GM21526 (cell line): ENCODE measurements around the gene TMCO4.

Experiments used
- ATAC-seq: cut with Tn5 transposase; IDR thresholded peaks from one replicate; pipeline ENCODE4 v1.9.1; 2021; ENCODE audit warnings: moderate library complexity; ENCODE audit not compliant: unreplicated experiment, low FRiP score

Gene TMCO4

DNA sequence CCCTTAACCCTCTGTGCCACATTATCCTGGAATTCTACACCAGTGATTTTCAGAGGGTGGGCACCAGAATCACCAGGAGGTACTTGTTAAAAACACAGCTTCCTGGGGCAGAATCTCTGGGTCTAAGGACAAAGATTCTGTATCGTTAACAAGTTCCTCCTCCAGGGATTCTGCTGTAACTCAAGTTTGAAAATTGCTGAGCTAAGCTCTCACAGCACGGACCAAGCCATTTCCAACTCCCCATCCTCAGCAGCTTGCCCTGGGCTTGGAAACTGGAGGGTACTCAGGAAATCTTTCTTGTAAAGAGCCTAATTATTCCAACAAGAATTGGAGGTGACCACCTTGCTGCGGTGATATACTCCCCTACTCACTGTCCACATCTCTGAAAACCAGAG lies 48.8 kb downstream of the TMCO4 start:
- no peak for ATAC-seq

DNA sequence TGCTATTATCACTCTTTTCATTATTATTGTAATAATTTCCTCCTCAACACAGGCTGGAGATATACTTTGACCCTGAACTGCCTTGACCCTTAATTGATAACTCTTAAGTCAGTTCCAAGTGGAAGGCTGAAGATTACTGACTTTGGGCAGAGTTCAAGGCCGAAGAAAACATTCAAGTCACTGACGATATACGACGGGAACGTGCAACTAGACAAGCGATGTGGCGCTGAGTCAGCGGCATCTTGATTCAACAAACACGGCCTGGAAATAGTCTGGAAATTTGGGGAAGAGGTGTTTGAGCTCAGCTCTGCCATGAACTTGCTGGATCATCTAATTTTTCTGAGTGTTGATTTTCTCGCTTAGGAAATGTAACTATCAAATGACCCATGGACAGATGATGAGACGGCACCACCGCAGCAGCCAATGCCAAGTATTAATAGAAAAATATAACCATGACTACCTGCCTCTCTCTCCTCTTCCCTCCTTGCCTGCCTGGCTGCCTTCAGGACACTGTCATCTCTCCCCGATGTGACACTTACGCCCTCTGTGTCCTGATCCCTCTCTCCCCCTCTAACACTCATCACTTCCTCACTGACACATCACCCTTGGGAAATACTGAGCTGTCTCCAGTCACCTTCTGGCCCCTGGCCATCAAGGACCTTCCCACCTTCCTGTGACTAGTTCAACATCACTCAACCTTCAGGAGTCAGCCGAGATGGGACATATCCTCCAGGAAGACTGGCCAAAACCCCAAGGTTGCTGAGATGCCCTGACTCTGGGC lies 49.4 kb downstream of the TMCO4 start:
- ATAC-seq = no peak

DNA sequence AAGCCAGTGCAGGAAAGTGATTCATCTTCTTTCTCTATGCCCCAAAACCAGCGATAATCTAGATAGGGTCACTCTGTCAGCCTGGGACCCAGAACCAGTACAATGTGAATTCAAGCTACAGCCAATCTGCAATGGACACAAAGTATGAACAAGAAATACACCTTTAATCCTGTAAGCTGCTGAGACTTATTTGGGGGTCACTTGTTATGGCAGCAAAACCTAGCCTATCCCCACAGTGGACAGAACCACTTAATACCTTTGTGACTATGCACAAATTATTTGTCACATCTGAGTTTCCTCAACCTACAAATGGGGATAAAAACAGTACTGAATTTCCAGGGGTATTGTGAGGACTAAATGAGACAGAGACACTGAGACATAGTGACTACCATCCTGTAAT lies 50.0 kb downstream of the TMCO4 start:
- ATAC-seq = no peak

DNA sequence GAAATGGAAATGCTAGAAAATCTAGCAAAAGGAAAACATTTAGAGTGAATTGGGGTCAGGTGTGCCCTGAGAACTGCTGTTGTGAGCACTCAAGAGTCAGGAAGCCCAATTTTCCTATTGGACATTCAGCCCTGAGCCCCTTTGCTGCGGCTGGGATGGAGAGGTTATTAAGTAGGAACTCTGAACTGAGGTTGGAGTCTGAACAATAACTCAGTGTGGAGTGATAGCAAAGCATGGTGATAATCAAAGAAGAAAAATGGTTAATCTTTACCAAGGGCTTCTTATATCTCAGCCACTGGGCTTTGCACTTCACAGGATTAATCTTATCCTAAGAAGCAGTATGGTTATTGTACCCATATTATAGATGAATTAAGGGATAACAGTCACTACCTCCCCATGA lies 52.0 kb downstream of the TMCO4 start:
- ATAC-seq = no peak

DNA sequence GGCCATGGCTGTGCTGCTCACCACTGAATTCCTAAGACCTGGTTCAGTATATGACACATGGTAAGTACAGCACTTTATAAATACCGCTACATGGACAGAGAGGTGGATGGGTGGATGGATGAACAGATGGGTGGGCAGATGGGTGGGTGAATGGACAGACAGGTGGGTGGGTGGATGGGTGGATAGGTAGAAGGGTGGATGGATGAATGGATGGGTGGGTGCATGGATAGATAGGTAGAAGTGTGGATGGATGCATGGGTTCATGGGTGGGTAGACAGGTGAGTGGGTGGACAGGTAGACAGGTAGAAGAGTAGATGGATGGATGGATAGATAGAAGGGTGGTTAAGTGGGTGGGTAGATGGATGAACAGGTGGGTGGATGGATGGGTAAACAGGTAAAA lies 54.8 kb downstream of the TMCO4 start:
- ATAC-seq = no peak

DNA sequence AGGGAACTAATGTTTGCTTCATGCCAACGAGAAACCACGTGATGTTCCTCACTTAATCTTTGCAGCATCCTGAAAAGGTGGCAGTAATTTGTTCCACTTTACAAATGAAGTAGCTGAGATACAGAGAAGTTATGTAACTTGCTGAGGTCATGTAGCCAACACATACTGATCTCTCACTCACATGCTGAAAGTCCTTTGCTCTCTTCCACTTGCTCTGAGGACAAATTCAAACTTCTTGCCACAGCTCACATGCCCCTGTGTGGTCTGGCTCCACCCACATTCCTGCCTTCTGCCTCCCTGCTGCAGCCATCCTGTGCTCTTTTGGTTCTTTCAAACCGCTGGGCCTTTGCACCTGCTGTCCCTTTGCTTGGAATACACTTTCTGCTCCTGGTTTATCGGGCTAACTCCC lies 55.4 kb downstream of the TMCO4 start:
- ATAC-seq = no peak

DNA sequence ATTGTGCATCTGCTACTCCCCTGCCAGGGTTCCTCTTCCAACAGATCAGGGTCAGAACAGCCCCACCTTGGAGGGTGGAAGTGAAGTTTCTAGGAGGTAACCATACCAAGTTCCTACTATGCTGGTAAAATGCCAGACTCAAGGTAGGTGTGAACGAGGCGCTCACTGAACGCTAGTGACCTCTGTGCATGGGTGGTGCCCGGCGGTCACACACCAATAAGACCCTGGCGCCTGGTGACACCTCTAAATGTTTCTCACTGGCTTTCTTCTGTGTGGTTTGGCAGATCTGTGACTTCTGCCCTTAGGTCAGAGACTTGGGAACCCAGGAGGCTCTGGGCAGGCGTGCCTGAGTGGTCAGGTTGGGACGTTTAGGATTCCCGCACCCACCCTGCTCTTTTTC lies 55.9 kb downstream of the TMCO4 start:
- no peak for ATAC-seq

DNA sequence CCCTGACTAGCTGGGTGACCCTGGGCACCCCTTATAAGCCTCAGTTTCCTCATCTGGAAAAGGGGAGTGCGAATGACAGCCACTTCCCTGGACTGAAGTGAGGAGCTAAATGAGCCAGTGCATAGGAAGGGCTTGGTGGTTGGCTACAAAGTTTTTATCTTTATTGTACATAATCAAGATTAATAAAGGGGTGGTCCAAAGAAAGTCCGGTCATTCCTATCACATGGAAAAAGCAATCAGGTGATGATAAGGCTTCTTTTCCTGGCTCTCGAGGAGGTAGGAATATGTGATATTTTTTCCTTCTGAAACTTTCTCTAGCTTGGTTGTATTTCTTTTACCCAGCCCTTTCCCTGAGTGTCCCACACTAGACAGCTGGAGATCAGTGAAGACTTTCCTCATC lies 56.5 kb downstream of the TMCO4 start:
- ATAC-seq = no peak

DNA sequence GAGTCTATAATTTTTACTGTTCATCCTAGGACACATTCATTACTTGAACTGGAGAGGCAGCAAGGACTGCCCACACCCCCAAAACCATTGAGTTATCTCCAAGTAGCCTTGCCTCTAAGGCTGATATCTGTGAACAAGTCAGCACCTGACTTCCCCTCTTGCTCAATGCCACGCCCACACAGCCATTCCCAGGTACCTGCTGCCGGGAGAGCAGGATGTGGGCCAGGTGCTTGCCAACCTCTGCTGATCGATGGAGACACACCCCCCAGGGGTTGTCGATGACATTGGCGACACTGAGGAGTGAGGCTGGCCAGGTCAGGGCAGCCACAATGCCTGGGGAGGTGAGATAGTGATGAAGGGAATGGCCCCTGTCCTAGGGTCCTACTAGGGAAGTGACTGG lies 60.1 kb downstream of the TMCO4 start:
- no peak for ATAC-seq

DNA sequence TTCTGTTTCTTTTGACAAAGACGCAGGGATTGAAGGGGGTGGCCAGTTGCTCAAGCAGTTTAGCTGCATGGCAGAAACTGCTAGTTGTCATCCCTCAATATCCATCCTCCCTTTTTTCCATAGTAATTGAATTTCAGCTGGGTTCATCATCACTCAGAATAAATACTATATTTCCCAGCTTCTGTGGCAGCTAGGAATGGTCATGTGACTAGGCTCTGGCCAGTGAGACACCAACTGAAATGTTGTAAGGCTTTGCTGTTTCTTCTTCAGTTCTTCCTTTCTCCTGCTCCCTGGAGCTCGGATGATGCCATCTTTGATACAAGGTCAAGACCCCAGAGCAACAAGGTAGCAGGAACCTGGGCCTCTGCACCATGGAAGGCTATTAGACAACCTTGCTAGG lies 61.0 kb downstream of the TMCO4 start:
- ATAC-seq = no peak

DNA sequence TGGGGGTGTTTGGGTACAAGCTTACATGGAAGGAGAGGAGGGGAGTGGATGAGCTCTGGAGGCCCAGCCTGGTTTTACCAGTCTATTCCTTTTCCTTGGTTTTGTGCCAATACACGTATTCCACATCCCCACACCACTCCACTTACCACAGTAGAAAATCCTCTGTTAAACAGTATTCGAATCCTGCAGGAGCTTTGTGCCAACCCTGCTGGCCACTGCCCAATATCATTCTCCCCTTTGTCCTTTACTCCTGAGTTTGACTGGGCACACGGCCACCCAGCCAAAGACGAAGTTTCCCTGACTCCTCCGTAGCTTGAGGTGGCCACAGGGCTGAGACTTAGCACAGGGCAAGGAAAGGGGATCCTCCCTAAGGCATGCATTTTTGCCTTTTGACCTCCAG lies 61.6 kb downstream of the TMCO4 start:
- ATAC-seq = no peak

DNA sequence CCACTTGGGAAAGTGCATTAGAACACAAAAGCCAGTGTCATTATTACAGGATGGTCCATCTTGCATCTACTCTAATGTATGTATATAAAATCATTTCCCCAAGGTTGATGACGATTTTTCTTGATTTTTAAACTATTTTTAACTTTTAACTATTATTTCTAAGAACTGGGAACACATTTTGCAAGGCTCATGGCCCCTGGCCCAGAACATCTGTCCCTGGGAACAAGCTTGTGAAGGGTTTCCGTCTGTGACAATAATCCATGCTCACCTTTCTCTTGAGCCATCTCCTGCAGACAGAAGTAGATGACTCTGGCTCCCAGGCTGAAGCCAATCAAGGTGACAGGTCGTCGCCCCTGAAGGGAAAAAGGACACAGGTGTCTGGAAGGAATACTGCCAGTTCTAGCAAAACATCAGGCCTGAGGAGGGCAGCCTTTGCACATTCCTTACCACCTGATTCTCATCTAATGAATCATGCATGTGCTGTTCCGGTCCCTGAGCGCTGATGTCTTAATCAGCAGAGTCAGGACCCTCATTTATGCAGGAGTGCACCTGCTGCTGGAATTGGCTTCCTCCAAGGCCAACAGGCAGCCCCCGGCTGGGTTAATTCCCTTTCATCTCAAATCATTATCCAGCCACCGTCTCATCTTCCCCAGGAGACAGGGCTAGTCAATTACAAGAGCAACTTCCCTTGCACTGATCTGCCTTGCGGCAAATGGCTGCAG lies 62.5 kb downstream of the TMCO4 start:
- no peak for ATAC-seq

DNA sequence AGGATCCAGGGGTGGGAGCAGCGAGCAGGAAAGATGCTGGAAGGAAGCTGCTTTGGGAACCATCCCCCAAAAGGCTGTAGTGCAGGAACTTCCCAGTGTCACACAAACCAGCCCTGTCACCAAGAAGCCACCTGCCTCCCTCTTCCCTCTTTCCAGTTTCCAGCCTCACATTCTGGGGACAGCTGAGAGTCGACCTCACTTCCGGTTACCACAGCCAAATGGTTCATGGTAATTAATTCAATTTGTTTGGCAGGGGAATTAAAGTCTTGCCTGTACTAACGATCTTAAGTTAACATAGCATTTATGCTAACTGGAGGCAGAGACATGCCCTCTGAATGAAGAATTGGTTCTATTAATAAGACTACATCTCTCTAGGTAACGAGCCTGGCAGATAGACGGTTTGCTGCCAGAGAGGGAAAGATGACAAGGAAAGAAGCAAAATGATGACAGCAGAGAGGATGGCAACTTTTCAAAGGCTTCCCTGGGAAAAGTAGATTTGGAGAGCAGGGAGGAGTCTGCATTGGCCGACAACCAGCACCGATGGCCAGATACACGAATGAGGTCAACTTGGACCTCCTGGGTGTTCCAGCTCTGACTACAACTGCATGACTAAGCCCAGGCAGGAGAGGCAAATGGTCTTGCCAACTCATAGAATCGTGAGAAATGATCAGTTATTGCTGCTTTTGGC lies 64.1 kb downstream of the TMCO4 start:
- no peak for ATAC-seq

DNA sequence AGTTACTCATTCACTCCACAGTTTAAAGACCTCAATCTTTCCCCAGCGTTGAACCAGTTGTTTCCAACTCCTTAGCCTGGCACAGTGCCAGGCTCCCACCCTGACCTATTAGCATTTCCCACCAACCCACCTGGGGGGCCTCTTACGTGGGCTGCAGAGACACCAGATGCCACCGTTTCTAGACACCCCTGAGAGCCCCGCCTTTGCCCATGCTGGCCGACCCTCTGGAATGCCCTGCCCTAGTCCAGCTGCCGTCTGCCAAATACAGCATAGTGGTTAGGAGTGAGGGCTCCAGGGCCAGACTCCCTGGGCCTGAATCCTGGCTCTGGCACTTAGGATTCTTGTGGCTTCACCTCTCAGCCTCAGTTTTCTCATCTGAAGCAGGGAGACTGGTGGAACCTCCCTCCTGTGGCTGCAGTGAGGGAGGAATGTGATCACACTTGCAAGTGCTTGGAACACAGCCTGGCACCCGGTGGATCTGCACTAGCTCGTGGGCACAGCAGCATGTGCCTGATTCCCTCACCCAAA lies 65.2 kb downstream of the TMCO4 start:
- no peak for ATAC-seq

DNA sequence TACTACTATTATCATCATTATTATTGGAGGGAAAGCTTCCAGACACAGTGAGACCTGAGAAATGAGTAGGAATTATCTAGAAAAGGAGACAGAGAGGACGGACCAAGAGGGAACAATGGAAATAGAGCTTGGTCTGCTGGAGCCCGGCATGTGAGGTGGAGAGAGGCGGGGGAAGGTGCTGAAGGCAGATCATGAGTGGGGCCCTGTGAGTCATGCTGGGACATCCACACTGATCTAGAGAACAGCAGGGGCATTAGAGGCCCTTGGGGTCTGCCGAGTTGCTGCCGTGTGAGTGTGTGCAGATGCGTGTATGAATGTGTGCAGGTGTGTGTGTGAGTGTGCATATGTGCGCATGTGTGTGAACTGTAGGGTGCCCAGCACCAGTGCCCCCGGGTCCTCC lies 65.7 kb downstream of the TMCO4 start:
- ATAC-seq = no peak

DNA sequence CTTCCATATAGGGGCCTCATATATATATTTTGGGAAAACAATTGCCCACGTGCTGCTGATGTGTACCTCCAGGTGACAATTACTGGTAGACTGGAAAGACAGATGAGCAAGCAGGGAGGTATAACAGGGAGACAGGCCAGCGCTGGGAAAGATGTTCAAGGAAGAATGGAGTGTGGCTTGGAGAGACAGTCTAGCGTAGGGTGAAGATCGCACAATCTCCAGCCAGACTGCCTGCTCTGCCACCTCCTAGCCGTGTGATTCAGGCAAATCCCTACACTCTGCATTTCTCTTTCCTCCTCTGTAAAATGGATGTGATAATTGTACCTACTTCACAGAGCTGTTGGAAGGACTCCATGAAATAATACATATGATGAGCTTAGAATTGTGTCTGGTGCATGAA lies 66.1 kb downstream of the TMCO4 start:
- ATAC-seq = no peak

DNA sequence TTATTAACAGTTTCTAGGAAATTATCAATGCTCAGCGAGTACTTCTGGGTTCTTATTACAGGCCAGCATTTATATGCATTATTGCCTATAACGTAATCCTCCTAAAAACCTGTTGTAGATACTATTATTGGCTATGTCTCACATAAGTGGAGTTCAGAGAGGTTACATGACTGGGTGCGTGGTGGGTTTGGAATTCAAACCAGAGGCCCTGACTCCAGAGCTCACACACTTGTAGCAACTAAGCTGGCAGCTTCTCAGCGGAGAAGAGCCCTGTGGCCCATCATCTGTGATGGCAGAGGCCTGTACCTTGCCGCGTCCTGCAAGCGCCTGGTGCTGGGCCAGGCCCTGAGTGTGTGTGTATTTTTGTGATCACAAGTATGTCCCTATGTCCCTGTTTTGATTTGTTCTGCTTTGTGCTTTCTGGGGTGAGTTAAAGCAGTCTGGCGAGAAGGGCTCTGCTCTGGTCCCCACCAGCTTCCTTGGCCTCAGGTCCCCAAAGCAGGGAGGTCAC lies 68.3 kb downstream of the TMCO4 start:
- no peak for ATAC-seq

DNA sequence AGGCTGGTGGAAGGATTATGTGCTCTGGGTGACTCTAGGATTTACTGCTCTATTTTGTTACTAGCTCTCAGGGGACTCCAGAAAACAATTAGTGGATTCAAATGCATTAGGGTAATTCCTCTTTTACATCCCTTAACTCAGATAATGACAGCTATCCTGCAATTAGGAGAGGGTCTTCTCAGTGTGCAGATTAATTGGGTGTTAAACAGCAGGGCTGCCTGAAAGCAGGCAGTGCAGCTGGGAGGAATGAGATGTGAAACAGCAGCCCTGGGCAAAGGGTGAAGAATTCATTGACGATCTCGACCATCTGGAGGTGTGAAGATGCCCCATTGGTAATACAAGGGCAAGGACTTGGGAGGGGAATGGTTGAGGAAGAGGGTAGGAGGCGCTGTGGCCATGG lies 68.9 kb downstream of the TMCO4 start:
- ATAC-seq = no peak

DNA sequence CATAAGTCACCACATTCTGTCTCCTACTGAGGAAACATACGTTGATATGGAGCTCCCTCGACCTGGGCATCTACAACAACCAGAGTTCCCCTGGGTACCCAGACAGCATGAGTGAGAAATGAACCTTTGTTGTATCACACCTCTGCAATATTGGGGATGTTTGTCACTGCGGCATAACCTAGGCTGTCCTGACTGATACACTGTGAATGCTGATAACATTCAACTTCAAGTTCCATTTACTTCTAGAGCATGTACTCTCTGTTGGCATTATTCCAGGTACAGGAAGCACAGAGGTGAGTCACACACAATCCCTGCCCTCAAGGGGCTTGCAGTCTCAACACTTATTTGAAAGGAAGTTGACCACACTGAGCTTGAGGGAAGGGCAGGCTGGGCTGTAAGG lies 69.5 kb downstream of the TMCO4 start:
- ATAC-seq = no peak

DNA sequence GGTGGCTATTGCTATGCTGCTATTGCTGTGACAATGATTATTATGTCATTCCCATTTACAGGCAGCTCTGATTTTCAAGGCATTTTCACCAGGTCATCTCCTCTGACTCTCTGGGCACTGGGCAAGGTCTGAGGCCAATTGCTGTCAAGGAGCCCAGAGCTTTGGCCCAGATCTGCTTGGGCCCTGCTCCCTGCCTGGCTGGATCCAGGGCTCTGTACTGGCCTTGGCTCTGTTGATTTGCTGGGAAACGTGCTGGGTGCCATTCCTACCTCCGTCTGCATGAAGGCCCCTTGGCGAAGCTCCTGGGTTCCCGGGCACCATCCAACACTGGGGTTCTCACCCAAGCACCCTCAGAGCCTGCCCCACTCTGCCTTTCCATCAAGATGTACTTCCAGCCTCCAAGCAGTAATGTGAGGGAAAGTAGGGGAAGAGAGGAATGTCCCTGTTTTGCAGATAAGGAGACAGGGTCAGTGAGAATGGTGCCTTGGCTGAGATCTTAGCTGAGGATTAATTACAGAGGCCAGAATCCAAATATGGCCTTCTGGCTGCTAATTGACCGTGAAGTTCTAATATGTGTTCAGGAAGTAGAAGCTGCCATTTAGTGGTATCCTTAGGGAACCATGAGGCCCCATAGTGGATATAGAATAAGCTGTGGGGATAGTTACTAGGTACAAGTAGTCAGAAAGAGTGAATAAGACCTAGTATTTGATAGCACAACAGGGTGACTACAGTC lies 71.1 kb downstream of the TMCO4 start:
- ATAC-seq = no peak

DNA sequence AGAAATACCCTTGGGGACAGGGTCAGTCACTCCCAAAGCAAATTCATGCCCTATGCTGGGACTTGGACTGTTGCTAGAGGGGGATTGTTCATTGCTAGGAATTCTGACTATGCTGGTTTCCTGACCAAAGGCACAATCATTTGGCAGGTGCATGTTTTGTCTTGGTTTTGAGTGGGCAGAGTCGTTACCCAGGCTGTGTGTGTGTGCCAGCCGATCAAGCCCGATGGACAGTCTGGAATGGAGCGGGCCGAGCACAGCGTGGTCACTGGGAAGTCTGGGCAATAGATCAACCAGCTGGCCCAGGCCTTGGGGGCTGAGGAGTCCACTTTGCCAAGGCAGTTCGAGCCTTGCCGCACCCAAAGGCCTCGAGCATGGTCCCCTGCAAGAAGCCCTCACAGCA lies 74.1 kb downstream of the TMCO4 start:
- ATAC-seq = no peak
